T-helper 2 cell (primary cell): ENCODE data around the gene LDLRAD1.
"Not testable (repeated sequence)": the region's sequence is repeated elsewhere in the genome, so short reads cannot be mapped to it uniquely, and the experiment has no call there.

Experiments used
- DNase-seq, 5 experiments: peaks; one replicate each; pipeline versions ENCODE4 v3.0.0 to v3.0.0-alpha.2; 2012 to 2022

The LDLRAD1 gene

GRCh38 chr1:53992085-53992874, 25.7 kb downstream of the LDLRAD1 start:
- no peak for DNase-seq

- peak in 1 of 5 experiments; percentile 74 for DNase-seq
These were observed 30.1 kb downstream of the LDLRAD1 start for GRCh38 chr1:53987880-53988279.

GRCh38 chr1:53986458-53986857, 31.5 kb downstream of the LDLRAD1 start:
- peak in 1 of 5 experiments; percentile 53 for DNase-seq

- DNase-seq = no peak
These were observed 33.3 kb downstream of the LDLRAD1 start for GRCh38 chr1:53984726-53985125.

- no peak for DNase-seq
These were observed 35.3 kb downstream of the LDLRAD1 start for GRCh38 chr1:53982763-53983104.

- no peak for DNase-seq
These were observed 35.8 kb downstream of the LDLRAD1 start for GRCh38 chr1:53982034-53982762.

- DNase-seq = no peak
These were observed 36.8 kb downstream of the LDLRAD1 start for GRCh38 chr1:53981220-53981619.

GRCh38 chr1:53979712-53980450, 38.1 kb downstream of the LDLRAD1 start:
- DNase-seq = no peak

- DNase-seq = no peak
These were observed 42.1 kb downstream of the LDLRAD1 start for GRCh38 chr1:53975861-53976260.

- no peak for DNase-seq
These were observed 46.3 kb downstream of the LDLRAD1 start for GRCh38 chr1:53971718-53972117.

GRCh38 chr1:53969323-53969722, 48.7 kb downstream of the LDLRAD1 start:
- DNase-seq = not testable (repeated sequence)

- no peak for DNase-seq
These were observed 49.9 kb downstream of the LDLRAD1 start for GRCh38 chr1:53968125-53968513.

- no peak for DNase-seq
These were observed 50.4 kb downstream of the LDLRAD1 start for GRCh38 chr1:53967409-53968124.

GRCh38 chr1:53966794-53967193, 51.2 kb downstream of the LDLRAD1 start:
- no peak for DNase-seq

- no peak for DNase-seq
These were observed 53.9 kb downstream of the LDLRAD1 start for GRCh38 chr1:53964109-53964508.

GRCh38 chr1:53963460-53963859, 54.5 kb downstream of the LDLRAD1 start:
- DNase-seq = no peak

GRCh38 chr1:53962395-53962794, 55.6 kb downstream of the LDLRAD1 start:
- DNase-seq = no peak

- DNase-seq = peak in 2 of 5 experiments; percentile 18 to 61
These were observed 58.2 kb downstream of the LDLRAD1 start for GRCh38 chr1:53959664-53960250.
